Measurements from ENCODE around the gene GSTM3. TPM values are rescaled to one million over a fixed set of nuclear protein-coding genes. Genes with fewer than 3 reads are reported as not detected.
"Not testable (repeated sequence)": the region's sequence is repeated elsewhere in the genome, so short reads cannot be mapped to it uniquely, and the experiment has no call there.

The GSTM3 gene
- total RNA-seq, 1 donor from 2014 or later = 4.7 TPM

GRCh38 chr1:109705411-109705810 lies 35.4 kb downstream of the GSTM3 start:
- DNase-seq (ENCODE audit: low read depth) (no peak), FAIRE-seq (no peak)
- no peak overlapping the region for H3K4me3 ChIP-seq (ENCODE audit: low read depth, low read length)
- H3K27me3 ChIP-seq (ENCODE audit: control insufficient read depth, insufficient read depth, low read length) = no peaks in the 10 kb centered on the region
- no peaks in the 10 kb centered on the region for H3K36me3 ChIP-seq (ENCODE audit: control insufficient read depth, insufficient read depth, low read length)
- no peak for TF ChIP-seq CTCF (IDR thresholded peaks at IDR 0.05; ENCODE audit: insufficient read depth, low read length, severe bottlenecking)

- Histone ChIP-seq H3K4me3 (ENCODE audit: low read depth, low read length) (no peak overlapping the region), H3K36me3 (ENCODE audit: control insufficient read depth, insufficient read depth, low read length) (no peaks in the 10 kb centered on the region), H3K27me3 (ENCODE audit: control insufficient read depth, insufficient read depth, low read length) (no peaks in the 10 kb centered on the region)
- DNase-seq (ENCODE audit: low read depth) (no peak), FAIRE-seq (no peak)
- no peak for TF ChIP-seq CTCF (IDR thresholded peaks at IDR 0.05; ENCODE audit: insufficient read depth, low read length, severe bottlenecking)
Measured at GRCh38 chr1:109704173-109704572, 36.7 kb downstream of the GSTM3 start.

GRCh38 chr1:109702940-109703339 lies 37.9 kb downstream of the GSTM3 start:
- not testable (repeated sequence) for H3K36me3 ChIP-seq (ENCODE audit: control insufficient read depth, insufficient read depth, low read length); DNase-seq (ENCODE audit: low read depth); H3K27me3 ChIP-seq (ENCODE audit: control insufficient read depth, insufficient read depth, low read length); H3K4me3 ChIP-seq (ENCODE audit: low read depth, low read length); FAIRE-seq

GRCh38 chr1:109697861-109698260 lies 43.0 kb downstream of the GSTM3 start:
- H3K36me3 ChIP-seq (ENCODE audit: control insufficient read depth, insufficient read depth, low read length); H3K4me3 ChIP-seq (ENCODE audit: low read depth, low read length); H3K27me3 ChIP-seq (ENCODE audit: control insufficient read depth, insufficient read depth, low read length); FAIRE-seq: not testable (repeated sequence)
- peak; percentile 75 for DNase-seq (ENCODE audit: low read depth)

- no peak overlapping the region for H3K4me3 ChIP-seq (ENCODE audit: low read depth, low read length)
- H3K36me3 ChIP-seq (ENCODE audit: control insufficient read depth, insufficient read depth, low read length) = no peaks in the 10 kb centered on the region
- H3K27me3 ChIP-seq (ENCODE audit: control insufficient read depth, insufficient read depth, low read length) = no peaks in the 10 kb centered on the region
- DNase-seq (ENCODE audit: low read depth) = no peak
- no peak for TF ChIP-seq CTCF (IDR thresholded peaks at IDR 0.05; ENCODE audit: insufficient read depth, low read length, severe bottlenecking)
- FAIRE-seq = no peak
Measured at GRCh38 chr1:109697066-109697465, 43.8 kb downstream of the GSTM3 start.

- not testable (repeated sequence) for FAIRE-seq; H3K36me3 ChIP-seq (ENCODE audit: control insufficient read depth, insufficient read depth, low read length); H3K4me3 ChIP-seq (ENCODE audit: low read depth, low read length); DNase-seq (ENCODE audit: low read depth); H3K27me3 ChIP-seq (ENCODE audit: control insufficient read depth, insufficient read depth, low read length)
Measured at GRCh38 chr1:109695138-109695537, 45.7 kb downstream of the GSTM3 start.

- not testable (repeated sequence) for DNase-seq (ENCODE audit: low read depth); H3K27me3 ChIP-seq (ENCODE audit: control insufficient read depth, insufficient read depth, low read length); H3K36me3 ChIP-seq (ENCODE audit: control insufficient read depth, insufficient read depth, low read length); FAIRE-seq; H3K4me3 ChIP-seq (ENCODE audit: low read depth, low read length)
Measured at GRCh38 chr1:109694400-109694799, 46.4 kb downstream of the GSTM3 start.

GRCh38 chr1:109691759-109692158 lies 49.1 kb downstream of the GSTM3 start:
- Histone ChIP-seq H3K27me3 (ENCODE audit: control insufficient read depth, insufficient read depth, low read length) (no peaks in the 10 kb centered on the region), H3K4me3 (ENCODE audit: low read depth, low read length) (no peak overlapping the region), H3K36me3 (ENCODE audit: control insufficient read depth, insufficient read depth, low read length) (no peaks in the 10 kb centered on the region)
- TF ChIP-seq CTCF (IDR thresholded peaks at IDR 0.05; ENCODE audit: insufficient read depth, low read length, severe bottlenecking) = no peak
- no peak for DNase-seq (ENCODE audit: low read depth)
- no peak for FAIRE-seq

Measured in bronchial epithelial cell (primary cell).